HCT116 (cell line): ENCODE measurements around the gene KIF7. TPM values are rescaled to one million over a fixed set of nuclear protein-coding genes. Genes with fewer than 3 reads are reported as not detected.

ENCODE experiments used
- ATAC-seq: fragments of 200-7000 bp; cut with Tn5 transposase; 2 replicates; pipeline ENCODE4 v1.9.1; 2020; ENCODE audit warnings: mild to moderate bottlenecking, moderate library complexity
- BruUV-seq: library from RNA; stranded (reverse); fragments of 400-500 nt; replicated peaks from 2 replicates; lab custom pipeline; 2021; lab: Mats Ljungman, UMichigan
- CTCF ChIA-PET: fragments of 300-600 bp; sonication (Branson Sonifier 250); formaldehyde crosslinking; loops from one replicate; lab custom pipeline; 2021; ENCODE audit warnings: antibody characterized with exemption; lab: Charles Lee
- POLR2A ChIA-PET: fragments of 300-600, 350-600 bp; sonication (Branson Sonifier 250); formaldehyde crosslinking; loops from one replicate; lab custom pipeline; 2021; ENCODE audit warnings: antibody characterized with exemption; lab: Charles Lee
- RAD21 ChIA-PET, 2 experiments: fragments of 300-600 bp; sonication (Branson Sonifier 250); formaldehyde crosslinking; loops; one replicate each; lab custom pipeline; 2023; ENCODE audit warnings: low total read pairs in 2 of 2; ENCODE audit not compliant: uncharacterized antibody in 2 of 2, unreplicated experiment in 2 of 2, low non-redundant PET in 1 of 2; lab: Charles Lee
- DNase-seq: peaks from one replicate; pipeline ENCODE4 v3.0.0-alpha.2; 2010; ENCODE audit warnings: low read depth, low spot score
- H2AFZ ChIP-seq: fragments of 200-600 bp; shearing (Covaris generic), sonication (generic); 2 replicates; pipeline ENCODE4 v1.6.1; 2017; ENCODE audit warnings: low read depth, mixed run types, mixed read lengths, antibody characterized with exemption, low read length; ENCODE audit not compliant: poor library complexity, severe bottlenecking
- H3K27ac ChIP-seq: 2 replicates; pipeline ENCODE4 v1.5.1; 2012; ENCODE audit warnings: low read depth, low read length
- H3K27me3 ChIP-seq: fragments of 200-600 bp; sonication (generic); 2 replicates; pipeline ENCODE4 v1.6.1; 2016; ENCODE audit warnings: mixed run types, low read length, mixed read lengths; ENCODE audit not compliant: insufficient read depth
- H3K36me3 ChIP-seq, 2 experiments: fragments of 200-500 bp in 1 of 2; fragments of 200-600 bp in 1 of 2; sonication (Bioruptor generic) in 1 of 2; sonication (generic) in 1 of 2; 2 replicates each; pipeline versions ENCODE4 v1.5.1 to v1.6.1; 2014 to 2016; ENCODE audit warnings: low read length in 2 of 2, inconsistent platforms in 1 of 2, mixed read lengths in 1 of 2, mixed run types in 1 of 2; ENCODE audit not compliant: insufficient read depth in 2 of 2, control insufficient read depth in 1 of 2
- H3K4me1 ChIP-seq, 2 experiments: fragments of 200-600 bp in 1 of 2; sonication (generic) in 1 of 2; 2 replicates each; pipeline versions ENCODE4 v1.5.1 to v1.6.1; 2012 to 2017; ENCODE audit warnings: low read length in 2 of 2, inconsistent platforms in 1 of 2, mild to moderate bottlenecking in 1 of 2, mixed read lengths in 1 of 2, mixed run types in 1 of 2, moderate library complexity in 1 of 2; ENCODE audit not compliant: insufficient read depth in 2 of 2, control insufficient read depth in 1 of 2
- H3K4me2 ChIP-seq: fragments of 200-600 bp; sonication (generic); 2 replicates; pipeline ENCODE4 v1.6.1; 2017; ENCODE audit warnings: mixed run types, low read length, mixed read lengths
- H3K4me3 ChIP-seq, 2 experiments: fragments of 200-600 bp in 1 of 2; sonication (generic) in 1 of 2; replicated peaks in 1 of 2; 2 replicates each; pipeline ENCODE4 v1.5.1; 2011 to 2016; ENCODE audit warnings: low read length in 2 of 2, control low read depth in 1 of 2, low read depth in 1 of 2, mild to moderate bottlenecking in 1 of 2, mixed read lengths in 1 of 2, mixed run types in 1 of 2
- H3K79me2 ChIP-seq: fragments of 200-600 bp; sonication (generic); 2 replicates; pipeline ENCODE4 v1.6.1; 2017; ENCODE audit warnings: mild to moderate bottlenecking, mixed run types, low read length, moderate library complexity, mixed read lengths; ENCODE audit not compliant: insufficient read depth
- H3K9ac ChIP-seq: fragments of 200-600 bp; sonication (generic); 2 replicates; pipeline ENCODE4 v1.6.1; 2016; ENCODE audit warnings: low read length, mixed read lengths
- H3K9me2 ChIP-seq: fragments of 200-600 bp; sonication (generic), shearing (Covaris generic); 2 replicates; pipeline ENCODE4 v1.6.1; 2017; ENCODE audit warnings: mixed run types, mild to moderate bottlenecking, moderate library complexity; ENCODE audit not compliant: insufficient read depth
- H3K9me3 ChIP-seq, 2 experiments: fragments of 200-500 bp in 1 of 2; fragments of 200-600 bp in 1 of 2; sonication (Bioruptor generic) in 1 of 2; sonication (generic) in 1 of 2; 2 replicates each; pipeline ENCODE4 v1.6.1; 2014 to 2017; ENCODE audit warnings: low read length in 2 of 2, mixed read lengths in 2 of 2, inconsistent platforms in 1 of 2, low read depth in 1 of 2, mild to moderate bottlenecking in 1 of 2, mixed run types in 1 of 2, moderate library complexity in 1 of 2; ENCODE audit not compliant: control insufficient read depth in 1 of 2, insufficient read depth in 1 of 2
- H4K20me1 ChIP-seq: fragments of 200-600 bp; sonication (generic), shearing (Covaris generic); 2 replicates; pipeline ENCODE4 v1.6.1; 2017; ENCODE audit warnings: mixed run types, mild to moderate bottlenecking, moderate library complexity; ENCODE audit not compliant: insufficient read depth
- CBX3 ChIP-seq: IDR thresholded peaks from 2 replicates; pipeline ENCODE4 v1.6.1; 2012; ENCODE audit warnings: low read depth
- CEBPB ChIP-seq: IDR thresholded peaks from 2 replicates; pipeline ENCODE4 v1.6.1; 2012; ENCODE audit warnings: low read depth
- EGR1 ChIP-seq: IDR thresholded peaks from 2 replicates; pipeline ENCODE4 v1.6.1; 2012; ENCODE audit warnings: low read depth
- EZH2 ChIP-seq: fragments of 200-600 bp; sonication (generic); IDR thresholded peaks from 2 replicates; pipeline ENCODE4 v1.6.1; 2017; ENCODE audit warnings: antibody characterized with exemption, mixed run types
- EZH2phosphoT487 ChIP-seq: fragments of 200-600 bp; IDR thresholded peaks from 2 replicates; pipeline ENCODE4 v1.6.1; 2018; ENCODE audit warnings: antibody characterized with exemption, borderline replicate concordance
- FOSL1 ChIP-seq: IDR thresholded peaks from 2 replicates; pipeline ENCODE4 v1.6.1; 2012; ENCODE audit warnings: low read depth
- JUND ChIP-seq: IDR thresholded peaks from 2 replicates; pipeline ENCODE4 v1.6.1; 2012
- POLR2A ChIP-seq: IDR thresholded peaks from 2 replicates; pipeline ENCODE4 v1.7.0; 2011; ENCODE audit warnings: borderline replicate concordance; ENCODE audit not compliant: insufficient read depth, insufficient read length; ENCODE audit errors: extremely low read depth
- POLR2AphosphoS5 ChIP-seq: IDR thresholded peaks from 2 replicates; pipeline ENCODE4 v1.6.1; 2011; ENCODE audit warnings: mild to moderate bottlenecking, low read depth, low read length, moderate library complexity
- RAD21 ChIP-seq: IDR thresholded peaks from 2 replicates; pipeline ENCODE4 v1.6.1; 2012; ENCODE audit warnings: low read depth, mild to moderate bottlenecking
- SIN3A ChIP-seq: IDR thresholded peaks from 2 replicates; pipeline ENCODE4 v1.6.1; 2012; ENCODE audit warnings: low read depth
- SP1 ChIP-seq: IDR thresholded peaks from 2 replicates; pipeline ENCODE4 v1.6.1; 2012; ENCODE audit warnings: low read depth
- SRF ChIP-seq: IDR thresholded peaks from 2 replicates; pipeline ENCODE4 v1.6.1; 2012; ENCODE audit warnings: low read depth
- TCF7L2 ChIP-seq: IDR thresholded peaks from 2 replicates; pipeline ENCODE4 v1.7.0; 2011; ENCODE audit warnings: borderline replicate concordance, inconsistent platforms; ENCODE audit not compliant: insufficient read depth, insufficient read length; ENCODE audit errors: extremely low read depth
- ZFX ChIP-seq: fragments of 450-650 bp; IDR thresholded peaks from 2 replicates; pipeline ENCODE4 v1.6.1; 2017
- intact Hi-C: fragments of 100-400 bp; cut with micrococcal nuclease; formaldehyde crosslinking; loops from 2 replicates; pipeline ENCODE4 v1.10.0; 2022
- total RNA-seq: library from RNA; stranded (reverse); gene quantifications from one replicate; pipeline ENCODE4 v1.2.1, GENCODE V29; 2021; ENCODE audit not compliant: unreplicated experiment
- TF ChIP-seq, protein P1 (sequence below): IDR thresholded peaks from 2 replicates; pipeline ENCODE4 v1.6.1; 2012; ENCODE audit warnings: low read depth
- TF ChIP-seq, protein P2 (sequence below): IDR thresholded peaks from 2 replicates; pipeline ENCODE4 v1.6.1; 2012

KIF7 gene
- total RNA-seq, 1 experiment from 2014 or later, result 0.12 TPM

DNA sequence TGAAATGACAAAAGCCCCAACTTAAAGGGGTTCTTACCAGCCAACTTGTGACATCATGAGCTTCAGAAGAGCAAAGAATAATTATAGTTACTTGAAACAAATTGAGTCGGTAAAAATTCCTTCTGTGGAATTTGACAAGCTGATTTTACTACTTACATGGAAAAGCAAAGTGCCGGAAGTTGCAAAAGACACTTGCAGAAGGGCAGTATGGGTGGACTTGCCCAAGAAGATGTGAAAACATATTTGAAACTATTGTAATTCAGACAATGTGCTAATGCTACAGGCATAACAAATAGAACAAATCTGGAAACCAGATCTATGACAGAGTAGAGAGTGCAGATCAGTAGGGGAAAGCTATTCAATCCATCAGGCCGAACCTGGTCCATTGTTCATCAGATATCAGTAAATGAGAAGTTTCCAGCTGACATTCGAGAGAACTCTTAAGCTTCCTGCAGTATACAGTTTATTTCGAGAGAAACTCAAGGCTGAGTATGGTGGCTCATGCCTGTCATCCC lies 2.5 kb upstream of the KIF7 start:
- RAD21 ChIA-PET, result no interaction called here
- DNase-seq (no peak), ATAC-seq (no peak)
- H3K9me2 ChIP-seq, result no peaks in the 10 kb centered on the region
- POLR2A ChIA-PET, result interaction anchor here (0.7 kb wide), 1 partner anchor 83 kb away, joined by 3 read pairs; no protein-coding TSS in a partner anchor
- no peaks in the 10 kb centered on the region for H4K20me1 ChIP-seq
- no TSS peak for BruUV-seq
- H3K4me3 ChIP-seq, result no peak overlapping the region
- intact Hi-C loops, result no loop called here
- no peak overlapping the region for H3K9ac ChIP-seq
- no peaks in the 10 kb centered on the region for H3K79me2 ChIP-seq
- CTCF ChIA-PET, result interaction anchor here (1.0 to 2.6 kb wide), 3 partner anchors 10 to 299 kb away, joined by 3 to 7 read pairs (median 7); no protein-coding TSS in a partner anchor
- H3K36me3 ChIP-seq, result no peaks in the 10 kb centered on the region
- H3K9me3 ChIP-seq, result no peaks in the 10 kb centered on the region
- no peak overlapping the region for H2AFZ ChIP-seq
- no peaks in the 10 kb centered on the region for H3K27me3 ChIP-seq
- H3K27ac ChIP-seq, result no peak overlapping the region
- TF ChIP-seq EZH2 (no peak), RAD21 (no peak), FOSL1 (no peak), SRF (no peak), JUND (no peak), ZFX (no peak), SP1 (no peak), SIN3A (no peak), POLR2AphosphoS5 (no peak), EGR1 (no peak), EZH2phosphoT487 (no peak), CEBPB (no peak), CBX3 (no peak), POLR2A (no peak), TCF7L2 (no peak)
- TF ChIP-seq, protein P1, sequence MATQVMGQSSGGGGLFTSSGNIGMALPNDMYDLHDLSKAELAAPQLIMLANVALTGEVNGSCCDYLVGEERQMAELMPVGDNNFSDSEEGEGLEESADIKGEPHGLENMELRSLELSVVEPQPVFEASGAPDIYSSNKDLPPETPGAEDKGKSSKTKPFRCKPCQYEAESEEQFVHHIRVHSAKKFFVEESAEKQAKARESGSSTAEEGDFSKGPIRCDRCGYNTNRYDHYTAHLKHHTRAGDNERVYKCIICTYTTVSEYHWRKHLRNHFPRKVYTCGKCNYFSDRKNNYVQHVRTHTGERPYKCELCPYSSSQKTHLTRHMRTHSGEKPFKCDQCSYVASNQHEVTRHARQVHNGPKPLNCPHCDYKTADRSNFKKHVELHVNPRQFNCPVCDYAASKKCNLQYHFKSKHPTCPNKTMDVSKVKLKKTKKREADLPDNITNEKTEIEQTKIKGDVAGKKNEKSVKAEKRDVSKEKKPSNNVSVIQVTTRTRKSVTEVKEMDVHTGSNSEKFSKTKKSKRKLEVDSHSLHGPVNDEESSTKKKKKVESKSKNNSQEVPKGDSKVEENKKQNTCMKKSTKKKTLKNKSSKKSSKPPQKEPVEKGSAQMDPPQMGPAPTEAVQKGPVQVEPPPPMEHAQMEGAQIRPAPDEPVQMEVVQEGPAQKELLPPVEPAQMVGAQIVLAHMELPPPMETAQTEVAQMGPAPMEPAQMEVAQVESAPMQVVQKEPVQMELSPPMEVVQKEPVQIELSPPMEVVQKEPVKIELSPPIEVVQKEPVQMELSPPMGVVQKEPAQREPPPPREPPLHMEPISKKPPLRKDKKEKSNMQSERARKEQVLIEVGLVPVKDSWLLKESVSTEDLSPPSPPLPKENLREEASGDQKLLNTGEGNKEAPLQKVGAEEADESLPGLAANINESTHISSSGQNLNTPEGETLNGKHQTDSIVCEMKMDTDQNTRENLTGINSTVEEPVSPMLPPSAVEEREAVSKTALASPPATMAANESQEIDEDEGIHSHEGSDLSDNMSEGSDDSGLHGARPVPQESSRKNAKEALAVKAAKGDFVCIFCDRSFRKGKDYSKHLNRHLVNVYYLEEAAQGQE, result no peak
- TF ChIP-seq, protein P2, sequence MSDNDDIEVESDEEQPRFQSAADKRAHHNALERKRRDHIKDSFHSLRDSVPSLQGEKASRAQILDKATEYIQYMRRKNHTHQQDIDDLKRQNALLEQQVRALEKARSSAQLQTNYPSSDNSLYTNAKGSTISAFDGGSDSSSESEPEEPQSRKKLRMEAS, result no peak
- H3K4me1 ChIP-seq, result no peaks in the 10 kb centered on the region
- no peak overlapping the region for H3K4me2 ChIP-seq
